ENCODE data around the gene FAM168A.
"Not testable (repeated sequence)": the region's sequence is repeated elsewhere in the genome, so short reads cannot be mapped to it uniquely, and the experiment has no call there.

FAM168A gene

DNA sequence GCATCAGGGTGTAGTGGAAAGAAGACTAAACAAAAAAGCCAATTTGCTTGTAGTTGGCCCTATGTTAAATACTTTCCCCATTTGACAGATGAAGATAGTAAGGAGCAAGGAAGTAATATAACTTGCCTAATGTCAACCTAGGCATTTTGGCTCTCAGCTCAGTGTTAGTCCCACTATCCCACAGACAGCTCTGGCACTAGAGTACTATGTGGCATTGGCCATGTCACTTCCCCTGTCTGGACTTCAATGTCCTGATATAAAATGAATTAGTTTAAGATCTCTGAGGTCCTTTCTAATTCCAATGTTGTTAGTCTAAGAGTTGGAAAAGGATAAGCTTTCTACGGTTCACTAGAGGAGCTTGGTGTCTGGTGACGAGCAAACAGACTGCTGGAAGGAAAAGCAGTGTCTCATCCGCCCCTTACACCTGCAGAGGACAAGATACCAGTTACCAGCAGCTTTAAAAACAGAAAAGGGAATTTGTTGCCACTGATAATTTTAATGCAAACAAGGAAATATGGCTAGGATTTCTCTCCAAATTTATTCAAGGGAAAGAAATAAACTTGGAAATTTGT lies 129.2 kb downstream of the FAM168A start:
- no peak for DNase-seq (ENCODE audit: low read depth in 2 of 2)

DNA sequence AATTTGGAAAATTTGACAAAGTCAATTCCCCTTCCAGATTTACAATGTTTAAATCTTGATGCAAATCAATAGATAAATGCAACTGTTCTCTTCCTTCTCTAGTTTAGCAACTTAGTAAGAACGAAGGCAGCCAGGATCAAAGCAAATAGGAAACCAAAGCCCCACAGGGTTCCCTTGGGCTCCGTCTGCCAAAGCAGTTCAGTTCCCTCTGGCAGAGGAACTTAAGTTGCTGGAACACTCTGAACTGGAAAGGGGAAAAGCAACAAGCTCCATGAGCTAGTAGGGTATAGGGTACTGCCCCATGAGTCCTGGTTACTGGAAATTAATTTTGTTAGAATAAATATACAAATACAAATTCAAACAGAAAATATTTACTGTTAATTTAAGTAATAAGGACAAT lies 130.4 kb downstream of the FAM168A start:
- DNase-seq (ENCODE audit: low read depth in 2 of 2) = no peak

DNA sequence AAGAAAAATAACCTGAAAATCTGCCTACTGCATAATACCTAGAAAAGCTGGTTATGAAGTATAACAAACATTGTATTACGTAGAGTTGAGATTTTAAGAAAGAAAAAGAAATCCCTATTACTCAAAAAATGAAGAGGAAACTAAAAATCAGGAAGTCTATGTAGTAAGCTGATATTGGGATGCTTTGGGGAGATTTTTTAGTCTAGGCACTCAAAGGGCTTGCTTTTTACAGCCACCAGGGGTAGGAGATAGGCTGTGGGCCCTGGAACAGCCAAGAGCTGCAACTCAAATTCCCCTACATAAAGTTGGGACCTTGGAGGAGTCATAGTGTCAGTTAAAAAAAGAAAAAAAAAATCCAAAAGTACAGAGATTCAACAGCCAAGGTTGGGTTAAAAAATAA lies 131.3 kb downstream of the FAM168A start:
- DNase-seq (ENCODE audit: low read depth in 2 of 2) = no peak

DNA sequence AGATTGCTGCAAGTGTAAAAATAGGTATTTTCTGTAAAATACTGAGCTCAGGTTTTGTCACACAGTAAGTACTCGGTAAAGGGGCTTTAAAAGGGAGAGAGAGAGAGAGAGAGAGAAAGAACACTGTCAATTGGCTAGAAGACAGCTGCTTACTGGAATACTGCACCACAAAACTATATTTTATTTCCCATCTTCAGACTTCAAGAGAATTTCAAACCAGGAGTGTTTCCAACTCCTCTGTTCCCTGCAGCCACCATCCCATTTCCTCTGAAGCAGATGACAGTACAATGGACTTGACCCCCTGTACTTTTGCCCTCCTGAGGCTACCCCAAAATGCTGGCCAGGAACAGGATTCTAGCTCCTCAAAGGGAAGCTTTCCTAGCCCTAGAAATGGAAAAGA lies 132.0 kb downstream of the FAM168A start:
- DNase-seq (ENCODE audit: low read depth in 2 of 2) = no peak

DNA sequence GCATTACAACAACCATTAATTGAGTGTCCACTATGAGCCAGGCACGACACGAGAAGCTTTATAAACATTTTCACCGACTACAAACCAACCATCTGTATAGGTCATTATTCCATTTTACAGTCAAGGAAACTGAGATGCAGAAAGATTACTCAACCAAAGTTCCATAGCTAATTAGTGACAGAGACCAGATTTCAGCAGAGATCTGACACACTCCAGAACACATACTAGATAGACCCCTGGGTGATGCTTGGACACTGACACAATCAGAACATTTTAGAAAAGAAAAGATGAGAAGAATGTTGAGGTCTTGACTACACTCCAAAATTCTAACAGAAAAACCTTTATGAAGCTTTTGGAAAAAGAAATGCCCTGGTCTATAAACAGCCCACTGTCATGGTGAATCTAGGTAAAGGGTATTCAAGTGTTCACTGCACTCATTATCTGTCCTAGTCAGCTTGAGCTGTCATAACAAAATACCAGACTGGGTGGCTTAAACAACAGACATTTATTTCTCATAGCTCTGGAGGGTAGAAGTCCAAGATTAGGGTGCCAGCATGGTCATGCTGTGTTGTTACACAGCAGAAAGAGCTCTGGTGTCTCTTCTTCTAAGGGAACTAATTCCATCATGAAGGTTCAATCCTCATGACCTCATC lies 132.8 kb downstream of the FAM168A start:
- DNase-seq (ENCODE audit: low read depth in 2 of 2) = no peak

DNA sequence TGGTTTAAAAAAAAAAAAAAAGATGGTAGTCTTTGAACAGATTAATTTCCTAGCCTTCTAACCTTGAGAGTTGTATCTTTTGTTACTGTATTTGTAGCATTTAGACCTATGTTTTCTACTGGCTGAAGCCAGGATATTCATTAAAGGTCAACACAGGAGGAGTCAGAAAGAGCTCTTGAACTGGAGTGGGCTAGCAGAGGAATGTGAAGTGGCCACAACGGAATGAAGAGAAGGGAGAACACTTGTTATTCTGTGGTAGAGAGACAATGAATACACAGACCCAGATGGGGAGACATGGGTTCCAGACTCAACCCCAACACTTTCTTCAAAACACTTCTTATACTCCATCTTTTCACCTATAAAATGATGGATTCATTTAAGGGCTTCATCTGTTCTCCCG lies 133.6 kb downstream of the FAM168A start:
- DNase-seq (ENCODE audit: low read depth in 2 of 2) = no peak

DNA sequence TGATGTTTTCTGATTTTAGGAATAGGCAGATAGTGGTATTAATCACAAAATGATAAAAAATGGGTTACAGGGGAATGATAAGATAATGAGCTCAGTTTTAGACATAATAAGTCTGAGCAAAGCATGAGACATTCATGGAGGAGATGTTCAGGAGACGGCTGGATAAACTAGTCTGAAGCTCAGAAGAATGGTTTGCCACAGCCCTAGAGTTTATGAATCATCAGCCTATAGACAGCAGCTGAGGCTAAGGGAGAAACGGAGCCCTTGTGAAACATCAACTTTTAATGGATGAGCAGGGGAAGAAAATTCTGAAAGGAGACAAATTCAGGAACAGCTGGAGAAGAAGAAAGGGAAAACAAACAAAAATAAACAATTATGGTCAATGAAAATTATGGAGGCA lies 134.6 kb downstream of the FAM168A start:
- DNase-seq (ENCODE audit: low read depth in 2 of 2) = no peak

DNA sequence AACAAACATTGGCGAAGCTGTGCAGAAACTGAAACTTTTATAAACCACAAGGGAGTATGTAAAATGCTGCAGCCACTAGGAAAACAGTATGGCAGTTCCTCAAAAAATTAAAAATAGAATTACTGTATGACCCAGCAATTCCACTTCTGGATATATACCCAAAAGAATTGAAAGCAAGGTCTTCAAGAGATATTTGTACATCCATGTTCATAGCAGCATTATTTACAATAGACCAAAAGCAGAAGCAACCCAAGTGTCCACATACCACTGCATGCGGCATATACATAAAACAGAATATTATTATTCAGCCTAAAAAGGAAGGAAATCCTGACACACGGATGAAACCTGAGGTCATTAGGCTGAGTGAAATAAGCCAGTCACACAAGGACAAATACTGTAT lies 135.9 kb downstream of the FAM168A start:
- no peak for DNase-seq (ENCODE audit: low read depth in 2 of 2)

DNA sequence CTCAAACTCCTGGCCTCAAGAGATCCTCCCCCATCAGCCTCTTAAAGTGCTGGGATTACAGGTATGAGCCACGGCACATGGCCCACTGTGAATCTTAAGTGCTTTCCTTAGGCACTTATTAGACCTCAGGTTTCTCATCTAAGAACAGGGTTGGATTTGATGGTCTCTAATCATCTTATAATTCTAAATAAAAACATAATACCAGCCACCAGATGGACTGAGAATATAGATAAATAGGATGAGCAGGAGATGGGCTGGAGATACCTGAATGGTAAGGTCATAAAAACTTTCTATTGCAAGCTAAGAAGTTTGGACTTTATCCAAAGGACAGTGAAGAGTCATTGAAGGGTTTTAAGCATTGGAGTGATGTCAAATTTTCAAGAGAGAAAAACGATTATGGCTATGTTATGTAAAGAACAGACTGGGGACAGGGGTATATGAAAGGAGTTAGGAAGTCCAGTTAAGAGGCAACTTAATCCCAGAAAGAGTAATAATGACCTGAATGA lies 136.5 kb downstream of the FAM168A start:
- DNase-seq (ENCODE audit: low read depth in 2 of 2) = no peak

DNA sequence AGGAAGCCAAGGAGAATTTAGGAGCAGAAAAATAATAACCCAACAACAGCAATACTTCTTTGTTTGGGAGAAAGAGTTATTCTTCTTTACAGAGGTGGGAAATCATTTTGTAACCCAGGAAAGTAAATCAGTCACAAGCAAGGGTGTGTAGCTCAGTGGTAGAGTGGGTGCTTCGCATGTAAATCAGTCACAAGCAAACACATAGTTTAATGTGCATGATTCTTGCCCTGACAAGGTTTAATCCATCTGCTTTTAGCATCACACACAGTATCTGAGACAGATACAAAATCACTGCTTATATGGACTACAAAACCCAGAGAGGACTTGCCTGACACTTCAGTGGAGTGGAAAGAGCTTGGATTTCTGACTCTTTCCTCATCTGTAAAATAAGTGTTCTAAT lies 139.7 kb downstream of the FAM168A start:
- DNase-seq (ENCODE audit: low read depth in 2 of 2) = no peak

DNA sequence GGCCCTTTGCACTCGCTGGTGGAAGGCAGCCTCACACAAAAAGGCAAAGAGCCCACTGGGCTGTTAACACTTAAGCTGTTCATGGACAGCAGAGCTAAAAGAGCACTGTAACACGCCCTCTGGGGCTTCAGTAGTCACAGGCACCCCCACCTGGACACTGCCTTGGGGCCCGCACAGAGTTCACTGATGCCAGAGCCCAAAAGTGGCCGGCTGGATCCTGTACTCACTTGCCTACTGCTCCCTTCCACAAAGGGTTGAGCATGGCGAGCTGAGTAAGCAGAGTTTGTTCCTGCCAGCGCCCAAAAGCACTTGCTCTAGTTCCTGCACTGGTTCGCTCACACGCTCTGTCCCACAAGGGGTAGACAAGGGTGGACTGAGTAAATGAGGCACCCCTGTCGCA lies 142.9 kb downstream of the FAM168A start:
- no peak for DNase-seq (ENCODE audit: low read depth in 2 of 2)

DNA sequence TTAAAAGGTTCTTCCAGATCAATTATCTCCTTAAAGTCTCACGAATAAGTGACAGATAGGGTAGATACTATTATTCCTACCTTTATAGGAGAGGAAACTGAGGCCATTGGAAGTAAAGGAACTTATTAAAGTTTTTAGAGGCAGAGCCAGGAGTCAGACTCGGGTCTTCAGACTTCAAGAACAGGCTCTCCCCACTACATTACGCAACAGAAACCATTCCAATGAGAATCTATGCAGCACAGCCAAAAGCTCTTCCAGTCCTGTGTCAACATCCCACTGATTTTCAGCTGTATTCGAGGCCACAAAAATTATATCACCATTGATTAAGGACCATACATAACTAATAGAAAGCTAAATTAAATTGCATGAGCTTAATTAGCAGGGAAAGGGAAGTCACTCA lies 144.3 kb downstream of the FAM168A start:
- DNase-seq (ENCODE audit: low read depth in 2 of 2) = no peak

DNA sequence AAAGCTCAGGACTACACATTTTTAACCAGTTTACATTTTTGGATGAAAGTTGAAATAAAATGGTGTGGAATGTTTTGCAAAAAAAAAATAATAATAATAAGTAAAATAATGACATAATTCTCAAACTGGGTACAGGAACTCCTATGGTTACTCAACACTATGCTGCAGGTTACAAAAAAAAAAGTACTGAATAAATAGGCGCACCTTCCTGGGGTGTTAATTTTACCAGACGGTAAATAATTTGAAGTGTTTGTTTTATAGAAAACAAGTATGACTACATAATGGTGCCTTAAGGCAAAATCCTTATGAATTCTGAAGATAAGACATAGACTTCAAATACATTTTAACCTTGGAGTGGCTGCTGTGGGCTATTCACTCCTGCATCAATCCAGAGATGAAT lies 145.2 kb downstream of the FAM168A start:
- DNase-seq (ENCODE audit: low read depth in 2 of 2) = no peak

DNA sequence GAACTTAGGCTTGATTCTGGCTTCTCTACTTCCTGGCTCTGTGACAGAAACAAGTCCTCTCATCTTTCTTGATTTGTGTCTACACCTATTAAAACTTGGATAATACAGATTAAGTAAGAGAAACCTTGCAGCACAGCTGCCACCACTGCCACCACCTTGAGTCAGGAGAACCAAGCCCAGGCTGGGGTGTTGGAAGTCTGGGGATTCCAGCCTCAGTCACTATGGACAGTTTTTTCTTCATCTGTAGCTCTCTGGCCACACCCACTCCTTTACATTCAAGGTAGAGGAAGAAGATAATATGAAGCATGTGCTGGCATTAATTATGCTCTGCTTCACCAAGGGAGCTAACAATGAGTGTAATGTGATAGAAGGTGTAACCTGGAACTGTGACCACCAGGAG lies 146.0 kb downstream of the FAM168A start:
- DNase-seq (ENCODE audit: low read depth in 2 of 2) = no peak

DNA sequence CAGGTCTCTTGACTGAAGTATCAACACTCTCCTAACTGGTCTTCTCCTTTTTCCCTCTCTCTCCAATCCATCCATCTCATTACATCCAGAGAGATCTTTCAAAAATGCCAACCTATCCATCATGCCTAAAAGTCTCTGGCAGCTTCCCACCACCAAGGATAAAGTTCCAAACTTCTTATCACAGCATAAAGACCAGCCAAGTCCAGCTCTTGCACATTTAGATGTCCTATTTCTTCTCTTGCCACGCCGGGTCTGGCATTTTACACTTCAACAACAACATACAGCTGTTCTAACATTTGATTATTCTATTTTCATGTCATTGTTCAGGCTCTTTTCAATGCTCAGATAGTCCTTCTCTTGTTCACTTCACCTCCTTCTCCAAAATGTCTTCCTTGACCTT lies 151.1 kb downstream of the FAM168A start:
- no peak for DNase-seq (ENCODE audit: low read depth in 2 of 2)

DNA sequence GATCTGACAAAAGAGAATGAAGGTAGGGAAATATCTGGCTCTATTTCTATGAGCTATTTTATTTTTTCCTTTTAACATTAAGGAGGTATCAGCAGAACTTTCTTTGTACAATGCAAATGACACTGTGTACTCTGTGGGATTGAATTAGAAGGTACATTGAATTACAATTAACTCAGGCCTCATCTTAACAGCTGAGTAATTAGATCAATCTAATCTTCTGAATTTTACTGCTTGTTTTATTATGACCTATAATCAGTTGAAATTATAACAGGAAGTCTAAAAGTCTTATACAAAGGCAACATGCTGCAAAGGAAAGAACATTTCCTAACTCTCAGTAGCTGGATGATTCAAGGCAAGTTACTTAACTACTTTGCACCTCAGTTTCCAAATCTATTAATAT lies 151.9 kb downstream of the FAM168A start:
- DNase-seq (ENCODE audit: low read depth in 2 of 2) = no peak

DNA sequence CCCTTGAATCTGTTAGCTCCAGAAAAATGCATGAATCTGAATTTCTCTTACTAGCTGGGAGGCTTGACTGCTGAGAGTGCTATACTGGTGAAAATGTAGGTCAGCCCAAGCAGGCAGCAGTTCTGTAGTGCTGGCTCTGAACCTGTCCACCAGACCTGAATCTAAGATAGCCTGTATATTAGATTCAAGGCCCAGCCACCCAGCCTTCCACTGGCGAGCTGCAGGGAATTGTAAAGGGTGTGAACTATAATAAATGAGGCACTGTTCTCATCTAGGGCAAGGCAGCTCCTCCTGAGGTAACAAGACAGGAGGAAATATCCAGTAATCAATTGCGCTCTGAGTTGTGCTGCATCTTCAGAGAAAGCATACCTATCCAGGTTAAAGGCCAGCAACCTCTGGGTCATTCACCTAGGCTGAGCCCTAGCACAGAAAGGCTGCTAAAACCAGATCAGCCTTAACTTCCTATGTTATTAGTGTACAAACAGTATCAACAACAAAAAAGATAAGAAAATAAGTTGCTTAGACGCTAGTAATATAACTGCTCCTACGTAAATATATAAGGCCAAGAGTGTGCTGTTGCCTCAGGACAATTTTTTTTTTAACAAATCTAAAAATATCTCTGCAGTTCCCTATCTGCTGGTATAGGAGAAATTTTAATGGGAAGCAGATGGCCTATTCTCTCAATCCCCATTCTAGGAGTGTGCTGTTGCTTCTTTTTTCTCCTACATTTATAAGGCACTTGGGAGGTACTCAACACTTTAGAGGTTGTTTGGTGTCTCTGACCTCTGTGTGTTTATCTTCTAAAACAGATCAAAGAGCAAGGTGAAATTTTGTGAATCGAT lies 158.7 kb downstream of the FAM168A start:
- DNase-seq (ENCODE audit: low read depth in 2 of 2) = no peak

DNA sequence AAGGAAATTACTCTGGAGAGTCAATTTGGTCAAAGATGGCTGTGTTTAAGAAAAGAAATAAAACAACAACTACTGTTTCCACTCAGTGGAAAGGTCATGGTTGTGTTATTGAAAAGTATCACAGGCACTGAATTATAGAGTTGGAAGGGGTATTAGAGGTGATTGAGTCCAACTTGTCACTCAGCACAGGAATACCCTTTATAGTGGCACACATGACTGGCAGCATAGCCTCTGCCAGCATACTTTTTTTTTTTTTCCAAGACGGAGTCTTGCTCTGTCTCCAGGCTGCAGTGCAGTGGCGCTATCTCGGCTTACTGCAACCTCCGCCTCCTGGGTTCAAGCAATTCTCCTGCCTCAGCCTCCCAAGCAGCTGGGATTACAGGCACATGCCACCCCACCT lies 161.1 kb downstream of the FAM168A start:
- DNase-seq (ENCODE audit: low read depth in 2 of 2) = not testable (repeated sequence)

DNA sequence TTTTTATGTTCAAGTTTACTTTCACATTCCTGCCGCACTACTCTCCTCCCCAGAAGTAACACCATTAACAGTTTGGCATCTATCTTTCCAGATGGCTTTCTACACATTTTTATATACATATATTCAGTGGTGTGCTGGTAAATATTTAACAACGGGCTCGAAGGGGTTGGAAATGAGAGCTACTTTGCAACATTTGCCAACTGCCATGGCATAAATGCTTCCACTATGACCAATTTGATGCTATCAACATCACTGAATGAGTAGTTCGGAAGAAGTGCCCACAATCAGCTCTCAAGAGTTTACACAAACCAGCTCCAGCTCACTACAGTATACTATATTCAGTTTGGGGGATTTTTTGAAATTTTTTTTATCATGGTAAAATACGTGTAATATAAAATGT lies 166.5 kb downstream of the FAM168A start:
- no peak for DNase-seq (ENCODE audit: low read depth in 2 of 2)

DNA sequence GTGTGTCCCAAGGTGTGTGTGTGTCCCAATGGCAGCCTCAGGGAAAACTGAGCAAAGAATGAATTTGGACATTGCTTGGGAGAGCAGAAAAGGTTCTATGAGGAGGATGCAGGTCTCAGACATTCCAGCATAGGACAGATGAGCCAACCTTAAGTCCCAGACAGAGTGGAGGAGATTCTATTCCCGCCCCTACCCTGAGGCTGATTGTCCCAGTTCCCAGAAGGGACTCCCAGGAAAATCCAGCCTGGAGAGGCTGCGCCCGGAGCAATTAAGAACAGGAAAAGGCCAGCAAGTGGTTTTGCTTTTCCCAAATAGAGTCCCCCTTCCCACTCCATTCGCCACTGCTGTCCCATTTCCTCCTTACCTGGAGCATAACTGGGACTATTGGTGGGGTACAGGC lies 167.6 kb downstream of the FAM168A start:
- DNase-seq (ENCODE audit: low read depth in 2 of 2) = no peak

DNA sequence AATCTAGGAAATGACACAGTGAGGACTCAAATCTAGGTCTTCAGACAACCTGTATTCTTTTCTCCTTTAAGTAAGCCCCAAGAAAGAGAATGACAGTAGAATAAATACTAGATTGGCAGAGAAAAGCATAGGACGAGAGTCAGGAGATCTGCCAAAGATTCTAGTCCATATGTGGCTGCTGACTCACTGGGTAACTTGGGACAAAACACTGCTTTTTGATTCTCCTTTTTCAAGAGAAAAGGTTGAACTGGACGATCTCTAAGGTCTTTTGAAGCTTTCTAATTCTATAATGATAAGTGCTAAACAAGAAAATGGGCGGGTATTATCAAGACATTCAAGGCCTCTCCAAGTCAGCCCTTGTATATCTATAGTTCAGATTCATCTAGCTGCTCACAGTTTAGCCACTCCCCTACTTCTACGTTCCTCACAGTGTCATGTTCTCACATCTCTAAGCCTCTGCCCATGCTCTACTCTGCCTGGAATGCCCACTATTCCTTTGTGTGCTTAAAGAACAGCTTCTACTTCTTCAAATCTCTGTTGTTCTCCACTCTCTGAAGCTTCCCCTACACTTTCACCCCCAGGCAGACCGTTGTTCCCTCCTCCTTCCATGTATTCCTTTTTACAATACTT lies 168.7 kb downstream of the FAM168A start:
- DNase-seq (ENCODE audit: low read depth in 2 of 2) = no peak

DNA sequence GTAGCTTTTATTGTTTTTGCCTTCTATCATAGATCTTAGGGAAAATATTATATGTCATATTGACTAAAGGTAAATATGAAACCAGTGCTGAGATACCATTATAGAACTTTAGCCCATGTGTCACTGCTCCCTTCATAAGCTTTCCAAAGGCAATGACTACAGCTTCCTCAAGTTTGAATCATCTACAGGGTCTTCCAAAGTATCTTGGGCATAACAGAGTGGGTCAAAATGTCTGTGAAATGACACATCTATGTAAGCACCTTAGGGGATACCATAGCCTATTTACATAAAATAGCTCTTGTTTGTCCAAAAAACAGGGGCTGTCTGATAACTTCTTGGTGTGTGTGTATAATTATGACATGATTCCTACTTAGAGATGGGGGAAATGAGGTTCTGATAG lies 169.2 kb downstream of the FAM168A start:
- no peak for DNase-seq (ENCODE audit: low read depth in 2 of 2)

DNA sequence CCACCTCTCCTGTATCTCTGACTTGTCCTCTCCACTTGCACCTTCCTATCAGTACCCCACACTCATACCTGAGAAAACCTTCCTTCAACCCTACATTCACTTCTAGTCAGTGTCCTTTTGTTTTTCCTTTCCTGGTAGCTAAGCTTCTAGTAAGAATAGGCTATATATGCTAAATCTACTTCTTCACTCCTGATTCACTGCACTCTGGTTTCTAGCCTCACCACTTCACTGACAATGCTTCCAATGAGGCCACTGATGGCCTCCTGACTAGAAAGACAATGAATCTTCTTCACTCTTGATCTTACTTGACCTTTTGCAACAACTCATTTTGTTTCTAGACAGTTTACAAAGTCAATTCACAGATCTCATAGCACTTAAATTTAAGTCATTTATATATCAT lies 169.7 kb downstream of the FAM168A start:
- no peak for DNase-seq (ENCODE audit: low read depth in 2 of 2)

Measured in stimulated activated CD8-positive, alpha-beta memory T cell treated with anti-CD3 and anti-CD28 coated beads, Interleukin-2, amount 100 ng/mL, for 48 hours (primary cell).